Measurements from ENCODE around the gene TNFRSF11A.

The TNFRSF11A gene

GRCh38 chr18:62324917-62325805 lies at the start of gene TNFRSF11A:
Gene TNFRSF11A (plus strand): TSS chr18:62325310. CDS start chr18:62325353, 43 bp downstream.
- DNase-seq = peak; percentile 63

GRCh38 chr18:62277045-62277444 lies 48.1 kb upstream of the TNFRSF11A start:
- DNase-seq = no peak

GRCh38 chr18:62279561-62279960 lies 45.5 kb upstream of the TNFRSF11A start:
- no peak for DNase-seq

GRCh38 chr18:62280058-62280457 lies 45.1 kb upstream of the TNFRSF11A start:
- DNase-seq = no peak

GRCh38 chr18:62280786-62281185 lies 44.3 kb upstream of the TNFRSF11A start:
- no peak for DNase-seq

- no peak for DNase-seq
Observed at GRCh38 chr18:62281684-62282083, 43.4 kb upstream of the TNFRSF11A start.

GRCh38 chr18:62282188-62282629 lies 42.9 kb upstream of the TNFRSF11A start:
- no peak for DNase-seq

GRCh38 chr18:62284637-62285036 lies 40.5 kb upstream of the TNFRSF11A start:
- no peak for DNase-seq

GRCh38 chr18:62285281-62285680 lies 39.8 kb upstream of the TNFRSF11A start:
- no peak for DNase-seq

- DNase-seq = no peak
Observed at GRCh38 chr18:62287781-62288664, 37.1 kb upstream of the TNFRSF11A start.

- no peak for DNase-seq
Observed at GRCh38 chr18:62288665-62289008, 36.5 kb upstream of the TNFRSF11A start.

GRCh38 chr18:62289047-62289446 lies 36.1 kb upstream of the TNFRSF11A start:
- DNase-seq = no peak

- no peak for DNase-seq
Observed at GRCh38 chr18:62294073-62294472, 31.0 kb upstream of the TNFRSF11A start.

- DNase-seq = no peak
Observed at GRCh38 chr18:62300359-62300963, 24.6 kb upstream of the TNFRSF11A start.

- DNase-seq = no peak
Observed at GRCh38 chr18:62301322-62301721, 23.8 kb upstream of the TNFRSF11A start.

GRCh38 chr18:62312851-62313250 lies 12.3 kb upstream of the TNFRSF11A start:
- DNase-seq = no peak

GRCh38 chr18:62318228-62319180 lies 6.6 kb upstream of the TNFRSF11A start:
- no peak for DNase-seq

GRCh38 chr18:62321201-62321600 lies 3.9 kb upstream of the TNFRSF11A start:
- no peak for DNase-seq

- DNase-seq = no peak
Observed at GRCh38 chr18:62323483-62324180, 1.5 kb upstream of the TNFRSF11A start.

- DNase-seq = no peak
Observed at GRCh38 chr18:62324181-62324828, 805 bp upstream of the TNFRSF11A start.

All from CD4-positive, alpha-beta T cell treated with Interleukin-21 for 1 hour (primary cell).